Measurements from ENCODE around the gene TMCO6.

TMCO6 gene

DNA sequence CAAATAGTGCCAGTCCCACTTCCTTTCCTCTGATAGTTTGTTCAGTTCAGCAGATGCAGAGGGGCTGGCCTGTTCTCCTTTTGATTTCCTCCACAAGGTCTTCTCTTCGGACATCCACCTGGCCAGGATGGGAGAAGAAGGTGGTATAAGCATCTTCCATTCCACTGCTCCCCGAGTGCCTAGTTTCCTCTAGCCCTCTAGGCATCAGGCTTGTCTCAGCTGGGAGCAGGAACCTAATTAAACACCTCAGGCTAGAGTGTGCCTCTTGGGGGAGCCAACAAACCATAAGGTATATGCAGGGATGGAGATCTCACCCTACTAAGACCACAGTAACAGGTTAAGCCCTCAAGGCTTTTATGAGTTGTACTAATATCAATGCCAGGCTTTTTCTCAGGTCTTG lies 35.0 kb downstream of the TMCO6 start:
- DNase-seq: no peak

GRCh38 chr5:140674629-140675028 lies 35.4 kb downstream of the TMCO6 start:
- no peak for DNase-seq

GRCh38 chr5:140677947-140678346 lies 38.7 kb downstream of the TMCO6 start:
- no peak for DNase-seq

DNA sequence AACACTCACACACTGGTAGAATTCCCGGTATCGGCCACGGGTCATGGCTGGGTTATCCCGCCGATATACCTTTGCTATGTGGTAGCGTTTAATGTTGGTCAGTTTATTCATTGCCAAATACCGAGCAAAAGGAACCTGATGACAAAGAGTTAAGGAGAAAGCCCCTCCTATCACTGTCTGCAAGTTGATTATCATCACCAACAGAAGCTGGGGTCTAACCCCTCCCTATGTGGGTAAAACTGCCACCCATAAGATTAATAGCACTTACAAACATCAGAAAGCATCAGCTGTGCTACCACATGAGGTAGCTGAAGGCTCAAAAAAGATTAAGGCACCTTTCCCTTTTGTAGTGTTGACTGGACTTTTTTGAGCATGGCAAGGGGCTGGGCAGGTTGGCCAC lies 39.7 kb downstream of the TMCO6 start:
- no peak for DNase-seq

GRCh38 chr5:140690376-140690932 lies 51.2 kb downstream of the TMCO6 start:
- peak; percentile 51 for DNase-seq

GRCh38 chr5:140690941-140691924 lies 52.0 kb downstream of the TMCO6 start, which contains the start of the genes HARS1 and HARS2:
TSS of gene HARS1 (minus strand) at chr5:140691370. CDS start at chr5:140691304, 66 bp downstream.
TSS of gene HARS2 (plus strand) at chr5:140691455. CDS start at chr5:140691649, 194 bp downstream.
- DNase-seq: peak; percentile 90

DNA sequence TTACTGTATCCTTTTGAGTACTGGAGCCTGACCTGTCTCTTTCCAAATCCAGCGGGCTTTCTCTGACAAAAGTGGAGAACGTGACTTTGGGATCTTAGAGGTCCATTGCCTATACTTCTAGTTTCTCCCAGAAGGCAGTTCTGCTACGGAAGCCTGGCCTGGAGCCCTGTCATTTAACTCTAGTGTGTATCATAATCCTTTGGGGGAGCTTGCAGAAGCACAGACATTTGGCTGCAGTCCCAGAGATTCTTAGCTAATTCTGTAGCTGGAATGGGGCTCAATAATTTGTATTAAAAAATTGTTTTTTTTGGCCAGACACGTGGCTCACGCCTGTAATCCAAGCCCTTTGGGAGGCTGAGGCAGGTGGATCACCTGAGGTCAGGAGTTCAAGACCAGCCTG lies 55.0 kb downstream of the TMCO6 start:
- DNase-seq: no peak

All from activated CD8-positive, alpha-beta memory T cell treated with anti-CD3 and anti-CD28 coated beads, Interleukin-2, amount 50 U/mL, for 48 hours (primary cell).